ENCODE measurements around the gene CUX1.

GRCh38 chr7:102260856-102261255 is 443.4 kb downstream of the CUX1 start:
- TF ChIP-seq CTCF (IDR thresholded peaks at IDR 0.05): no peak
- TF ChIP-seq EP300 (IDR thresholded peaks at IDR 0.05): no peak
- no peak for TF ChIP-seq POLR2A (IDR thresholded peaks at IDR 0.05)
- no peak for TF ChIP-seq POLR2AphosphoS5 (IDR thresholded peaks at IDR 0.05)

Measured in suprapubic skin (tissue), 4 donors.